ENCODE measurements around the gene TGM3. TPM values are rescaled to one million over a fixed set of nuclear protein-coding genes. Genes with fewer than 3 reads are reported as not detected.

TGM3 gene
- total and polyA plus RNA-seq, 10 of the 15 experiments (the other 5 are each of a cell fraction or from before 2014, with no cell fraction given) = not detected

DNA sequence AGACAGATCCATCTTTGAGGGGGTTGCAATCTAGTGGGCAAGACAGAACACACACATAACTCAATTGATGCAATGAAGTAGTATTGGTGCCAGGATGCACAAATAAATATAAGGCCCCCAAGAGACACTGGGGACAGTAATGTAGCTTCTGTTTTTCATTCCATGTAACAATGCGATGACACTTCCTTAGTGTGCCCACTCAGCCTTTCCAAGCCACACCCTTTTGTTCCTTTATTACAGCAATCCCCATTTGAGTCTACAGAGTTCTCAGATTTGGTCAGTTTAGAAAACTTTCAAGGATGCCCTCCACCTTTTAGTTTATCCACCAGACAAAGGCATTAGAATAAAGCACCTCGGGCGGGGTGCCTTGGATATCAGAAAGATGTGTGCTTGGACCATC, 15.5 kb downstream of the TGM3 start (continued):
- TF ChIP-seq ZNF274 (IDR thresholded peaks at IDR 0.05; ENCODE audit: insufficient read depth, insufficient read length) (no peak), BCL11A (IDR thresholded peaks at IDR 0.05; ENCODE audit: low read depth, low read length) (no peak), RCOR1 (conservative IDR thresholded peaks at IDR 0.05; ENCODE audit: low read depth, low read length) (no peak), HDAC2 (IDR thresholded peaks at IDR 0.05) (no peak), YY1 (IDR thresholded peaks at IDR 0.05; ENCODE audit: low read depth, low read length) (no peak), MEF2B (IDR thresholded peaks at IDR 0.05; ENCODE audit: partially characterized antibody, poor library complexity, severe bottlenecking) (no peak), ZNF207 (IDR thresholded peaks at IDR 0.05; ENCODE audit: borderline replicate concordance) (no peak), YBX1 (IDR thresholded peaks at IDR 0.05) (no peak)
- TF ChIP-seq, protein P1, sequence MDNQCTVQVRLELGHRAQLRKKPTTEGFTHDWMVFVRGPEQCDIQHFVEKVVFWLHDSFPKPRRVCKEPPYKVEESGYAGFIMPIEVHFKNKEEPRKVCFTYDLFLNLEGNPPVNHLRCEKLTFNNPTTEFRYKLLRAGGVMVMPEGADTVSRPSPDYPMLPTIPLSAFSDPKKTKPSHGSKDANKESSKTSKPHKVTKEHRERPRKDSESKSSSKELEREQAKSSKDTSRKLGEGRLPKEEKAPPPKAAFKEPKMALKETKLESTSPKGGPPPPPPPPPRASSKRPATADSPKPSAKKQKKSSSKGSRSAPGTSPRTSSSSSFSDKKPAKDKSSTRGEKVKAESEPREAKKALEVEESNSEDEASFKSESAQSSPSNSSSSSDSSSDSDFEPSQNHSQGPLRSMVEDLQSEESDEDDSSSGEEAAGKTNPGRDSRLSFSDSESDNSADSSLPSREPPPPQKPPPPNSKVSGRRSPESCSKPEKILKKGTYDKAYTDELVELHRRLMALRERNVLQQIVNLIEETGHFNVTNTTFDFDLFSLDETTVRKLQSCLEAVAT (IDR thresholded peaks at IDR 0.05) = no peak

DNA sequence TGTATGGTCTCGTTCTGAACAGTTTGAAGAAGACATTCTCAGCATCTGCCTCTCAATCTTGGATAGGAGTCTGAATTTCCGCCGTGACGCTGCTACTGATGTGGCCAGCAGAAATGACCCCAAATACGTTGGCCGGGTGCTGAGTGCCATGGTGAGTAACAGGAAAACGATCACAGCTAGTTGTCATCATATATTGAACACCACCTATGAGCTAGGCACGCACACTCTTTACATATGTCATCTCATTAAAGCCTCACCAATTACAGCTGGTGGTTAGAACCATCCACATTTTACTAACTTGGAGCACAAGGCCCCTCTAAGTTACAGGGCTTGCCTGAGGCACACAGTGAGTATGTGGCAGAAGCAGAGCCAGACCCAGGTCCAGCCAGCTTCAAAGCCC, 17.1 kb downstream of the TGM3 start:
- Histone ChIP-seq H3K79me2 (ENCODE audit: control insufficient read depth, insufficient read depth, low read length) (no peaks in the 10 kb centered on the region), H3K9me3 (replicated peaks; ENCODE audit: control insufficient read depth, insufficient read depth, low read length) (no peaks in the 10 kb centered on the region), H3K4me1 (ENCODE audit: control insufficient read depth, insufficient read depth, low read length) (no peaks in the 10 kb centered on the region), H3K36me3 (ENCODE audit: control insufficient read depth in 2 of 2, insufficient read depth in 2 of 2, low read length in 1 of 2) (no peaks in the 10 kb centered on the region), H4K20me1 (ENCODE audit: control insufficient read depth, insufficient read depth) (no peaks in the 10 kb centered on the region), H3K27me3 (replicated peaks in 1 of 2; ENCODE audit: control insufficient read depth in 2 of 2, insufficient read depth in 2 of 2, low read length in 1 of 2) (peaks cover 0 to 2% of the 10 kb centered on the region in 2 experiments; a peak in 2 of 4 replicates), H3K4me2 (ENCODE audit: control insufficient read depth, insufficient read depth) (no peak overlapping the region), H3K27ac (ENCODE audit: control insufficient read depth, insufficient read depth) (no peak overlapping the region), H3K4me3 (no peak overlapping the region), H2AFZ (ENCODE audit: control insufficient read depth, low read depth, low read length) (no peak overlapping the region), H3K9ac (ENCODE audit: control insufficient read depth, insufficient read depth, low read length) (no peak overlapping the region)
- CTCF ChIA-PET = interaction anchor here (0.7 to 1.0 kb wide), 2 partner anchors 20 to 138 kb away, joined by 3 read pairs; no protein-coding TSS in a partner anchor
- no TSS peak for BruUV-seq (replicated peaks)
- ATAC-seq (no peak), DNase-seq (ENCODE audit: low read depth, low spot score) (no peak), FAIRE-seq (no peak)
- RAD21 ChIA-PET (ENCODE audit: unreplicated experiment) = interaction anchor here (1.6 kb wide), 1 partner anchor 105 kb away, joined by 4 read pairs; no protein-coding TSS in a partner anchor
- POLR2A ChIA-PET = no interaction called here
- TF ChIP-seq, protein P2, sequence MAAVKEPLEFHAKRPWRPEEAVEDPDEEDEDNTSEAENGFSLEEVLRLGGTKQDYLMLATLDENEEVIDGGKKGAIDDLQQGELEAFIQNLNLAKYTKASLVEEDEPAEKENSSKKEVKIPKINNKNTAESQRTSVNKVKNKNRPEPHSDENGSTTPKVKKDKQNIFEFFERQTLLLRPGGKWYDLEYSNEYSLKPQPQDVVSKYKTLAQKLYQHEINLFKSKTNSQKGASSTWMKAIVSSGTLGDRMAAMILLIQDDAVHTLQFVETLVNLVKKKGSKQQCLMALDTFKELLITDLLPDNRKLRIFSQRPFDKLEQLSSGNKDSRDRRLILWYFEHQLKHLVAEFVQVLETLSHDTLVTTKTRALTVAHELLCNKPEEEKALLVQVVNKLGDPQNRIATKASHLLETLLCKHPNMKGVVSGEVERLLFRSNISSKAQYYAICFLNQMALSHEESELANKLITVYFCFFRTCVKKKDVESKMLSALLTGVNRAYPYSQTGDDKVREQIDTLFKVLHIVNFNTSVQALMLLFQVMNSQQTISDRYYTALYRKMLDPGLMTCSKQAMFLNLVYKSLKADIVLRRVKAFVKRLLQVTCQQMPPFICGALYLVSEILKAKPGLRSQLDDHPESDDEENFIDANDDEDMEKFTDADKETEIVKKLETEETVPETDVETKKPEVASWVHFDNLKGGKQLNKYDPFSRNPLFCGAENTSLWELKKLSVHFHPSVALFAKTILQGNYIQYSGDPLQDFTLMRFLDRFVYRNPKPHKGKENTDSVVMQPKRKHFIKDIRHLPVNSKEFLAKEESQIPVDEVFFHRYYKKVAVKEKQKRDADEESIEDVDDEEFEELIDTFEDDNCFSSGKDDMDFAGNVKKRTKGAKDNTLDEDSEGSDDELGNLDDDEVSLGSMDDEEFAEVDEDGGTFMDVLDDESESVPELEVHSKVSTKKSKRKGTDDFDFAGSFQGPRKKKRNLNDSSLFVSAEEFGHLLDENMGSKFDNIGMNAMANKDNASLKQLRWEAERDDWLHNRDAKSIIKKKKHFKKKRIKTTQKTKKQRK (IDR thresholded peaks at IDR 0.05; ENCODE audit: low read depth, low read length) = no peak
- TF ChIP-seq, protein P3, sequence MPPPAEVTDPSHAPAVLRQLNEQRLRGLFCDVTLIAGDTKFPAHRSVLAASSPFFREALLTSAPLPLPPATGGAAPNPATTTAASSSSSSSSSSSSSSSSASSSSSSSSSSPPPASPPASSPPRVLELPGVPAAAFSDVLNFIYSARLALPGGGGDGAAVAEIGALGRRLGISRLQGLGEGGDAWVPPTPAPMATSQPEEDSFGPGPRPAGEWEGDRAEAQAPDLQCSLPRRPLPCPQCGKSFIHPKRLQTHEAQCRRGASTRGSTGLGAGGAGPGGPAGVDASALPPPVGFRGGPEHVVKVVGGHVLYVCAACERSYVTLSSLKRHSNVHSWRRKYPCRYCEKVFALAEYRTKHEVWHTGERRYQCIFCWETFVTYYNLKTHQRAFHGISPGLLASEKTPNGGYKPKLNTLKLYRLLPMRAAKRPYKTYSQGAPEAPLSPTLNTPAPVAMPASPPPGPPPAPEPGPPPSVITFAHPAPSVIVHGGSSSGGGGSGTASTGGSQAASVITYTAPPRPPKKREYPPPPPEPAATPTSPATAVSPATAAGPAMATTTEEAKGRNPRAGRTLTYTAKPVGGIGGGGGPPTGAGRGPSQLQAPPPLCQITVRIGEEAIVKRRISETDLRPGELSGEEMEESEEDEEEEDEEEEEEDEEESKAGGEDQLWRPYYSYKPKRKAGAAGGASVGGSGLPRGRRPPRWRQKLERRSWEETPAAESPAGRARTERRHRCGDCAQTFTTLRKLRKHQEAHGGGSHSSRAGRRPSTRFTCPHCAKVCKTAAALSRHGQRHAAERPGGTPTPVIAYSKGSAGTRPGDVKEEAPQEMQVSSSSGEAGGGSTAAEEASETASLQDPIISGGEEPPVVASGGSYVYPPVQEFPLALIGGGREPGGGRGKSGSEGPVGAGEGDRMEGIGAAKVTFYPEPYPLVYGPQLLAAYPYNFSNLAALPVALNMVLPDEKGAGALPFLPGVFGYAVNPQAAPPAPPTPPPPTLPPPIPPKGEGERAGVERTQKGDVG (CRISPR knock-in tag; IDR thresholded peaks at IDR 0.05) = no peak
- intact Hi-C loops (cut with micrococcal nuclease; ENCODE audit: unreplicated experiment) (no loop called here), in situ Hi-C loops (cut with MboI) (no loop called here)
- SMC1A ChIA-PET (ENCODE audit: uncharacterized antibody, unreplicated experiment) = no interaction called here
- 35% methylated on average over 8 of the region's 8 CpGs for WGBS (ENCODE audit: insufficient coverage, insufficient replicate concordance, low lambda C conversion rate, missing lambda C conversion rate)

Data from GM12878 (cell line).